Panc1 (cell line): Measurements from ENCODE around the gene ROS1.
A peak's percentile ranks its signal among the peaks of the same experiment; 100 is the strongest.

ENCODE experiments used
- CTCF ChIP-seq: fragments of 450-650 bp; IDR thresholded peaks from 2 replicates; pipeline ENCODE4 v1.5.1; 2017; ENCODE audit warnings: mild to moderate bottlenecking
- POLR2AphosphoS5 ChIP-seq: IDR thresholded peaks from 2 replicates; pipeline ENCODE4 v1.6.1; 2012; ENCODE audit warnings: mild to moderate bottlenecking, low read depth, low read length, moderate library complexity
- SIN3A ChIP-seq: IDR thresholded peaks from 2 replicates; pipeline ENCODE4 v1.6.1; 2012; ENCODE audit warnings: low read depth, mild to moderate bottlenecking, low read length, moderate library complexity, borderline replicate concordance; ENCODE audit not compliant: insufficient read depth

DNA sequence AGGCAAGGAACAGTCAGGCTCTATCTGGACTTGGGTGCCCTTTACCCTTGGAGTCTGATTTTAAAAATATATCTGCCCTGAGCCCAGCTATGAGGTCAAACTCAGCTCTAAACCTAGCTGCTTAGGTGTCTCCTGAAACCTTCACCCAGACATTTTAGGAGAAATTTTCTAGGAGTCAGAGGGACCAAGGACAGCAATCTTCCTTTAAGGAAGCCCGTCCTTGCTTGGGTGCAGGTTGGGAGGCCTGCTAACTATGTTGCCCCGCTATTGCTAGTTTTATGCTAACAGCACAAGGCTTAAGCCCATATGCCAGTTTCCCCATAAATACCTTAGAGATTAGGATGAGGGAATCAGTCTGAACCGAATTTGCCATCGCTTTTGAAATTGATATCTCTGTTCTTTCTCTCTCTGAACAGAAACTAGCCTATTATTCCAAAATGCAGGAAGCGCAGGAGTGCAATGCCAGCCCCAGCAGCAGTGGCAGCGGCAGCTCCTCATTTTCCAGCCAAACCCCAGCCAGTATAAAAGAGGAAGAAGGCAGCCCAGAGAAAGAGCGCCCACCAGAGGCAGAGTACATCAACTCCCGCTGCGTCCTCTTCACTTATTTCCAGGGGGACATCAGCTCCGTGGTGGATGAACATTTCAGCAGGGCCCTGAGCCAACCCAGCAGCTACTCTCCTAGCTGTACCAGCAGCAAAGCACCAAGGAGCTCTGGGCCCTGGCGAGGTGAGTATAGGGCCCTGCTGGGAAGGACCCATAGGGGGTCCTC lies 157.8 kb downstream of the ROS1 start:
- TF ChIP-seq CTCF, result peak; percentile 37
- no peak for TF ChIP-seq SIN3A
- no peak for TF ChIP-seq POLR2AphosphoS5
